Right lobe of liver (tissue), 4 donors: ENCODE data around the gene TK2.
A peak's percentile ranks its signal among the peaks of the same experiment; 100 is the strongest.

ENCODE experiments used
- POLR2A ChIP-seq: fragments of 450-650 bp; IDR thresholded peaks from one replicate; pipeline ENCODE4 v1.6.1; 2017; ENCODE audit warnings: antibody characterized with exemption, mild to moderate bottlenecking
- TF ChIP-seq, protein P1 (sequence below), 4 donors: fragments of 200-600 bp in 3 of 4; fragments of 450-650 bp in 1 of 4; IDR thresholded peaks; one replicate each; pipeline versions ENCODE4 v1.5.1 to v1.8.0; 2016 to 2022; ENCODE audit warnings: antibody characterized with exemption in 4 of 4, mild to moderate bottlenecking in 2 of 4
- donor health status: DM: no; HTN: no; CAD: no.
- donor health status: DM: no; HTN: no; CAD: no.
- donor health status: DM: no; HTN: yes; CAD: no.

DNA sequence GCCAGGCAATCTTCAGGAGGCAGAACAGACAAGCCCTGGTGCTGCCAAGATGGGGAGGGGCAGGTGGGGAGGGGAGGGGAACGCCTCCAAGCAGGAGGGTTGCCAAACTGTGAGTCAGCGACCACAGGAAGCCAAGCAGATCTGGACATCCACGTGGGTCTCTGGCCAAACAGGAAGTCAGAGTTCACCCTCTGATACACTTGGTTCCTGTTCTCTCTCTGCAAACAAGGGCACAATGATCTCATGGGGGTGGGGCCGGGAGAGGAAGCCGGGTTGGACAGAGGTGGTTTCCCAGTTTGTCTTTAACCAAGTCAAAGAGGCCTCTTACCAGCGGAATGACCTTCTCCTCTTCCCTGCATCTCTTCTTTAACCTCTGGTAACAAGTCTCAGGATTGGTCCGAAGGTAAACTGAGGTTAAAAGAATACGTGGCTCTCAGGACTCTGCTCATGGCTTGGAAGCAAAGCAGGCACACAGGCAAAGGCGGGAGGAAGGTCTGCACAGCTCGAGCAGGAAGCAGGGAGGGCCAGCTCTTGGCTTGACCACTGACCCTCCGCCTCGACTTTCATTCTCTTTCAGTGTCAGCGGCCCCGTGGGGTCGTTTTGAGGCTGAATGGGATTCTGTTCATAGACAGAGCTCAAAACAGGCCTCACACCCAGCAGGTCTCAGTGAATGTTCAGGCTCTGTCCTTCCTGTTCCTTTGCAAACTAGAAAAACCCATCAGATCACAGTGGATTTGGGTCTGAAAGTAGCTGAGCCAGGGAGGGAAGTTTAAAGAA lies 32.9 kb downstream of the TK2 start:
- peak; percentile 90 for TF ChIP-seq POLR2A
- TF ChIP-seq, protein P1, sequence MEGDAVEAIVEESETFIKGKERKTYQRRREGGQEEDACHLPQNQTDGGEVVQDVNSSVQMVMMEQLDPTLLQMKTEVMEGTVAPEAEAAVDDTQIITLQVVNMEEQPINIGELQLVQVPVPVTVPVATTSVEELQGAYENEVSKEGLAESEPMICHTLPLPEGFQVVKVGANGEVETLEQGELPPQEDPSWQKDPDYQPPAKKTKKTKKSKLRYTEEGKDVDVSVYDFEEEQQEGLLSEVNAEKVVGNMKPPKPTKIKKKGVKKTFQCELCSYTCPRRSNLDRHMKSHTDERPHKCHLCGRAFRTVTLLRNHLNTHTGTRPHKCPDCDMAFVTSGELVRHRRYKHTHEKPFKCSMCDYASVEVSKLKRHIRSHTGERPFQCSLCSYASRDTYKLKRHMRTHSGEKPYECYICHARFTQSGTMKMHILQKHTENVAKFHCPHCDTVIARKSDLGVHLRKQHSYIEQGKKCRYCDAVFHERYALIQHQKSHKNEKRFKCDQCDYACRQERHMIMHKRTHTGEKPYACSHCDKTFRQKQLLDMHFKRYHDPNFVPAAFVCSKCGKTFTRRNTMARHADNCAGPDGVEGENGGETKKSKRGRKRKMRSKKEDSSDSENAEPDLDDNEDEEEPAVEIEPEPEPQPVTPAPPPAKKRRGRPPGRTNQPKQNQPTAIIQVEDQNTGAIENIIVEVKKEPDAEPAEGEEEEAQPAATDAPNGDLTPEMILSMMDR (IDR thresholded peaks at IDR 0.05) = no peak
